Mucosa of stomach (tissue), 1 donor: ENCODE measurements around the gene PDE3A.

Experiments used
- H3K27me3 ChIP-seq: one replicate; pipeline ENCODE4 v1.7.0; 2013; ENCODE audit warnings: mild to moderate bottlenecking, low read length; ENCODE audit not compliant: control insufficient read depth, insufficient read depth
- H3K36me3 ChIP-seq: one replicate; pipeline ENCODE4 v1.7.0; 2013; ENCODE audit warnings: low read length; ENCODE audit not compliant: control insufficient read depth, insufficient read depth
- H3K4me1 ChIP-seq: one replicate; pipeline ENCODE4 v1.7.0; 2013; ENCODE audit warnings: mild to moderate bottlenecking, low read length; ENCODE audit not compliant: control insufficient read depth, insufficient read depth
- H3K4me3 ChIP-seq: one replicate; pipeline ENCODE4 v1.7.0; 2013; ENCODE audit warnings: low read length
- H3K9ac ChIP-seq: one replicate; pipeline ENCODE4 v1.7.0; 2013; ENCODE audit warnings: mild to moderate bottlenecking, low read length, moderate library complexity
- H3K9me3 ChIP-seq: one replicate; pipeline ENCODE4 v1.7.0; 2013; ENCODE audit warnings: mild to moderate bottlenecking, low read length, moderate library complexity; ENCODE audit not compliant: control insufficient read depth
- donor health status: Pancreatic carcinoma.

PDE3A gene

GRCh38 chr12:20489645-20490044, 121.3 kb downstream of the PDE3A start:
- H3K9ac ChIP-seq = no peak overlapping the region
- H3K36me3 ChIP-seq = no peaks in the 10 kb centered on the region
- no peaks in the 10 kb centered on the region for H3K4me1 ChIP-seq
- H3K27me3 ChIP-seq = no peaks in the 10 kb centered on the region
- H3K9me3 ChIP-seq = no peaks in the 10 kb centered on the region
- no peak overlapping the region for H3K4me3 ChIP-seq

GRCh38 chr12:20490213-20490612, 121.9 kb downstream of the PDE3A start:
- no peaks in the 10 kb centered on the region for H3K4me1 ChIP-seq
- no peaks in the 10 kb centered on the region for H3K36me3 ChIP-seq
- H3K9me3 ChIP-seq = no peaks in the 10 kb centered on the region
- no peaks in the 10 kb centered on the region for H3K27me3 ChIP-seq
- no peak overlapping the region for H3K4me3 ChIP-seq
- no peak overlapping the region for H3K9ac ChIP-seq

- no peaks in the 10 kb centered on the region for H3K36me3 ChIP-seq
- H3K4me3 ChIP-seq = no peak overlapping the region
- H3K9ac ChIP-seq = no peak overlapping the region
- no peaks in the 10 kb centered on the region for H3K27me3 ChIP-seq
- no peaks in the 10 kb centered on the region for H3K9me3 ChIP-seq
- no peaks in the 10 kb centered on the region for H3K4me1 ChIP-seq
Measured at GRCh38 chr12:20491290-20491689, 123.0 kb downstream of the PDE3A start.

GRCh38 chr12:20492251-20492760, 124.0 kb downstream of the PDE3A start:
- Histone ChIP-seq H3K4me3 (no peak overlapping the region), H3K9ac (no peak overlapping the region), H3K9me3 (no peaks in the 10 kb centered on the region), H3K27me3 (no peaks in the 10 kb centered on the region), H3K36me3 (no peaks in the 10 kb centered on the region), H3K4me1 (no peaks in the 10 kb centered on the region)

- no peaks in the 10 kb centered on the region for H3K4me1 ChIP-seq
- no peaks in the 10 kb centered on the region for H3K9me3 ChIP-seq
- no peak overlapping the region for H3K4me3 ChIP-seq
- H3K27me3 ChIP-seq = no peaks in the 10 kb centered on the region
- H3K36me3 ChIP-seq = no peaks in the 10 kb centered on the region
- H3K9ac ChIP-seq = no peak overlapping the region
Measured at GRCh38 chr12:20493934-20494333, 125.6 kb downstream of the PDE3A start.

GRCh38 chr12:20494851-20495250, 126.5 kb downstream of the PDE3A start:
- no peak overlapping the region for H3K4me3 ChIP-seq
- H3K27me3 ChIP-seq = no peaks in the 10 kb centered on the region
- no peak overlapping the region for H3K9ac ChIP-seq
- H3K36me3 ChIP-seq = no peaks in the 10 kb centered on the region
- H3K9me3 ChIP-seq = no peaks in the 10 kb centered on the region
- no peaks in the 10 kb centered on the region for H3K4me1 ChIP-seq

- H3K4me3 ChIP-seq = no peak overlapping the region
- no peaks in the 10 kb centered on the region for H3K27me3 ChIP-seq
- H3K9ac ChIP-seq = no peak overlapping the region
- no peaks in the 10 kb centered on the region for H3K36me3 ChIP-seq
- H3K4me1 ChIP-seq = no peaks in the 10 kb centered on the region
- H3K9me3 ChIP-seq = no peaks in the 10 kb centered on the region
Measured at GRCh38 chr12:20495997-20496396, 127.7 kb downstream of the PDE3A start.

- H3K4me1 ChIP-seq = no peaks in the 10 kb centered on the region
- H3K36me3 ChIP-seq = no peaks in the 10 kb centered on the region
- H3K9ac ChIP-seq = no peak overlapping the region
- no peak overlapping the region for H3K4me3 ChIP-seq
- no peaks in the 10 kb centered on the region for H3K27me3 ChIP-seq
- H3K9me3 ChIP-seq = no peaks in the 10 kb centered on the region
Measured at GRCh38 chr12:20497707-20498106, 129.4 kb downstream of the PDE3A start.

- no peaks in the 10 kb centered on the region for H3K9me3 ChIP-seq
- no peak overlapping the region for H3K4me3 ChIP-seq
- H3K36me3 ChIP-seq = no peaks in the 10 kb centered on the region
- H3K27me3 ChIP-seq = no peaks in the 10 kb centered on the region
- H3K9ac ChIP-seq = no peak overlapping the region
- no peaks in the 10 kb centered on the region for H3K4me1 ChIP-seq
Measured at GRCh38 chr12:20501958-20502357, 133.6 kb downstream of the PDE3A start.

- Histone ChIP-seq H3K36me3 (no peaks in the 10 kb centered on the region), H3K4me1 (no peaks in the 10 kb centered on the region), H3K9me3 (no peaks in the 10 kb centered on the region), H3K27me3 (no peaks in the 10 kb centered on the region), H3K9ac (no peak overlapping the region), H3K4me3 (no peak overlapping the region)
Measured at GRCh38 chr12:20503858-20504257, 135.5 kb downstream of the PDE3A start.

- Histone ChIP-seq H3K27me3 (no peaks in the 10 kb centered on the region), H3K4me3 (no peak overlapping the region), H3K9me3 (no peaks in the 10 kb centered on the region), H3K36me3 (no peaks in the 10 kb centered on the region), H3K9ac (no peak overlapping the region), H3K4me1 (no peaks in the 10 kb centered on the region)
Measured at GRCh38 chr12:20505056-20505455, 136.7 kb downstream of the PDE3A start.

- no peaks in the 10 kb centered on the region for H3K4me1 ChIP-seq
Measured at GRCh38 chr12:20507056-20507455, 138.7 kb downstream of the PDE3A start.

GRCh38 chr12:20507711-20508110, 139.4 kb downstream of the PDE3A start:
- H3K36me3 ChIP-seq = no peaks in the 10 kb centered on the region
- H3K4me1 ChIP-seq = no peaks in the 10 kb centered on the region
- no peak overlapping the region for H3K4me3 ChIP-seq
- no peaks in the 10 kb centered on the region for H3K9me3 ChIP-seq
- H3K27me3 ChIP-seq = no peaks in the 10 kb centered on the region
- no peak overlapping the region for H3K9ac ChIP-seq

More at GRCh38 chr12:20507056-20507455, 138.7 kb downstream of the PDE3A start:
- no peaks in the 10 kb centered on the region for H3K27me3 ChIP-seq
- H3K36me3 ChIP-seq = no peaks in the 10 kb centered on the region
- no peak overlapping the region for H3K4me3 ChIP-seq
- H3K9ac ChIP-seq = no peak overlapping the region
- no peaks in the 10 kb centered on the region for H3K9me3 ChIP-seq
